A204.1 (cell line): ENCODE data around the gene SLC12A3.
"Not testable (repeated sequence)": the region's sequence is repeated elsewhere in the genome, so short reads cannot be mapped to it uniquely, and the experiment has no call there.

Experiments used
- FAIRE-seq: peaks from 2 replicates; lab custom pipeline; 2012; peaks lifted over from hg19 to GRCh38; lab: Jason Lieb, UNC

Gene SLC12A3

DNA sequence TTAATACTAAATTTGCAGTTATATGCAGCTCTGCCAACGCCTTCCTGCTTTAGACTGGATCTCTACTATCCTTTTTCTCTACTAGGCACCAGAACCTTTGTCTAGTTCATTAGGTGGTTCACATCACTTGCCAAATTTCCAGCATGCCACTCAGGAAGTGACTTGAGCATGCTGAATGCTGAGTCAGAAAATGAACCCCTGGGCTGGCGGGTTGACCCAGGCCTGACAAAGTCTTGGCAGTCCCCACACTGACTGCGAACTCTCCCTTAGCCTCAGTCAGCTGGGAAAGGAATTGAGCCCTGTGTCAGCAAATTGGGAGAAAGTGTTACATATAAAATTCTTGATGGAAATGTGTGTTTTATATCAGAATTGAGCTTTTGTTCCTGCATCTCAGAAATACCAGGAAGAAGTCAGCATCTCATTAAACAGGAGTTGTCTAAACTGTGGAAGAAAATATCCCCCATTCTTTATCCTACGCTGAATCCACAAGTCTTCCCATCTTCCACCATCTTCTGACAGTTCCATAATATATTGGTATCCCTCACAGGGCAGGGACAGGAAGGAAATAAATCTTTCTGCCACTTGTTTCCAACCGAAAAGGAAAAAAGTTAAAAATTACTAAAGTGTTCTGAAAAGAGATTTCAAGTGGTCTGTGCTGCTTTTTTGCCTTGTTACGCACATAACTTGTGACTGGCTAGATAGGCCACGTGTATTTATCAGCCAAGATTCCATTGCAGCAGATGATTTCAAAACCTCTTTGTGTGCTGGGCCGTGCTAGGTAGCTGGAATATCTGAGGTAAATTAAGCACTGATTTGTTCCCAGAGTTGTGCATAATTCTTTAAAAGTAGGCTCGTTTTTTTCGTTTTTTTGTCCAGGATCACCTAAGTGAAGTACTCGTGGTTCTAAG lies 16.7 kb upstream of the SLC12A3 start:
- no peak for FAIRE-seq

DNA sequence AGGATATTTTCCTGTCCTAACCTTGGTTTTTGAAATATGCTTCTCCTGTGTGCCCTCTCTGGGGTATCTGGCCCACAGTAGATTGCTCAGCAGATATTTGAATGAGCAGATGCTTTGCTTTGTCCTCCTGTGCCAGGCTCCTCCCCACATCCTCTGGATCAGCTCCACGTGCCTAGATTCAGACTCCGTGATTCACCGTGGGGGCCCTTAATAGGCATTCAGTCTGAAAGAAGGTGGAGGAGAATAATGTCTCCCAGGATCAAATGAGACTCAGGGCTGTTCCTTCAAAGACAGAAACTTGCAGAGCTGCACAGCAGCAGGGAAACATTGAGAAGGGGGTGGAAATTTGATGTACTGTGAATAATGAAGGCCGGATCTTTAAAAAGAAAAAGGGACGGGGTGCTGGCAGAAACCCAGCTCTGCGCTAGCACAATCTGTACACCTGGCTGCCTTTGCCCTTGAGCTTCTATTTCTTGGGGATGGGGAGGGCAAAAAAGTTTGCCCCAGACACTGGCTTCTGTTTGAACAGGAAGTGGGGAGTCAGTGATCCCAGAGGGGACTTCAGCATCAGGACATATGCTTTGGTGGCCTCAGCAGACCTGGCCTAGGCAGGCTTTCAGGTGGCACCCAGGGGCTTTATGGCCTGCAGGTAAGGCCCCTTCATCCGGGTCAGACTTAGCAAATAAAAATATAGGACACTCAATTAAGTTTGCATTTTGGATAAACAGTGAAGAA lies 15.9 kb upstream of the SLC12A3 start:
- no peak for FAIRE-seq

DNA sequence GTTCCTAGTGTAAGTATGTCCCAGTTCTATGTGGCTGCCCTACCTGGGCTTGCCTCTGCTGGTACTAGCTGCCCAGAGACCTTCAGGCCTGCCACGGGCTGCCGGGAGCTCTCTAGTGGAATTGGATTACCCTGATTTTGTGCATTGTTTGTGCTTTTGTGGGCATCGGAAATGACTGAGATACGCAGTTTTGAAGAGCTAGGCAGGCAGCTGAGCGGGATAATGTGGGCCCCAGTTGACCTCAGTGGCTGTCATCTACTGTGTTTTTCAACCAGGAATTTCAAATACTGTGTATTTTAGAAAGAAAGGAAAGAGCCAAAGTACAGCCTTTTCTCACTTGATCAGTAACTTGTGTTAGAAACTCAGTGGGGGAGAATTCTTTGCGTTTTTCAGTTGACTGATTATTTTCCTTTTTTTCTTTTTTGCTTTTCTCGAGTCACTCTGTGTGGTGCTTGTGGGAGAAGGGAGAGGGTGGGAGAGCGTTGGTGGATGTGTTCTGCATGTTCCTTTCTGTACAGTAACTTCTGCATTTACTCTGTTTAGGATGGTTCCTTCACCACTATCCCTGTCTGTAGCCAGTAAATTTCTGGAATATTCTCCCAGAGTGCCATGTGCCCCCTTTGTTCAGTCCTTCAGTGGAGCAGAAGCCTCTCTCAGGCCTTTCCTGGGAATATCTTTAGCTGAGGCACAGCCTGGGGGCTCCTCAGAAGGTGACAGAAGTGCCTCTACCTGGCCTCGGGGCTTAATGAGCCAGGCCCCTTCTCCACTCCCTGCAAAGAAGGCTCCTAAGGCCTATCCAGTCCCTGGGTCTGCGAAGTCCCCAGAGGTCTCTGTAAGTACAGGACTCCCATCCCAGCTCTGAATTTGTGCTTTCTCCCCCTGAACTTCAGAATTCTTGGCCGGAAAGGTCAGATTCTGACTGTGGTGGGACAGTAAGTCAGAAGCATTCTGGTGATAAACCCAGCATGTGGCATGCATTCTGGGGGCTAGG lies 15.0 kb upstream of the SLC12A3 start:
- FAIRE-seq, result no peak

DNA sequence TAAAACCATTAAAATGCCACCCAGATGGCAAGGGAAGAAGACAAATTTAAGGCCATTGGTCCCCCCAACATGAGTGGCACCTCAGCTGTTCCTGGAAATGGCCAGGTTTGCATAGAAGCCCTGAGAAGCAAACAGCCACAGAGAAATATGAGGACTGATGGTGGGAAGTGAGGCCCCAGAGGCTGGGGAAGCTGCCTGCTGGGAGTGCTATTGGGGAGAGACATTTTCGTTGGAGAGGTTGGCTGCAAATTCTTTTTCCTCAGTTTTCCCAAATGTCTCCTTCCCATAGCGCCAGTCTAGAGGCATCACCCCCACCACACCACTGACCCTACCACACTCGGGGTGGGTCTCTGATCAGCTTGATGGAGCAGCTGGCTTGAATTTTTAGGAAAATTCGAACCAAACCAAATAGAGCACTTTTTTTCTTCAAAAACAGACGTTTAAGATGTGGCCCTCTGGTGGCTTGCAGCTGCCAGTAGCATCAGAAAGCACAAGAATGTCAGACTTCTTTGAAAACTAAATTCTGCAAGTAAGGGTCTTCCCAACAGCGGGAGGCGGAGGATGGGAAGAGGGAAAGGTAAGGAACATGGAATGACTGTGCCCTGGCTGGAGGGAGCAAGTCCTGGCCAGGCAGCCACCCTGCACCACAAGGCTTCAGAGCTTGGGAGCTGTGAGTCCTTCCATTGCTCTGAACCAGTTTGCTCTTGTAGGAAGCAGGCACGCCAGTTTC lies 13.2 kb upstream of the SLC12A3 start:
- FAIRE-seq, result no peak

DNA sequence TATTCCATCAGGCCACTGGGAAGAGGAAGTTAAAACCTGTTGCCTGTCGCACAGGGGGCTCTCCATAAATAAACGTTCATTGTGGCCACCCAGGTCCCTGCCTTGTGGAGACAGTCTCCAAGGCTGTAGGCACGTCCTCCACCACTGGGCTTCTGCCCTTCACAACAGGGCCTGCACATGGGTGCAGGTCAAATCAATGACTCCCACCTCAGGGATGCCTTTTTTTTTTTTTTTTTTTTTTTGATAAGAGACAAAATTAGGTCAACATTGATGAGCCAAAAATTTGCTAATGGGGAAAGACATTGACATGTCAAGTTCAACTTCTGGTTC lies 12.6 kb upstream of the SLC12A3 start:
- no peak for FAIRE-seq

DNA sequence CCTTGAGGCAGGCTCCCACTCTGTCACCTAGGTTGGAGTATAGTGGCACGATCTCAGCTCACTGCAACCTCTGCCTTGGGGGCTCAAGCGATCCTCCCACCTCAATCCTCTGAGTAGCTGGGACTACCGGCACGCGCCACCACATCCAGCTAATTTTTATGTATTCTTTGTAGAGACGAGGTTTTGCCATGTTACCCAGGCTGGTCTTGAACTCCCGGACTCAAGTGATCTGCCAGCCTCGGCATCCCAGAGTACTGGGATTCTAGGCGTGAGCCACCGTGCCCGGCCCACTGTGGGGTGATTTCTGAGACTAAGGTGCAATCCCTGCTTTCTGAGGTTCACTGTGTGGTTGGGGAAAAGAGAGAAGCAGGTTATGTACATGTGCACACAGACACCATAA lies 12.0 kb upstream of the SLC12A3 start:
- no peak for FAIRE-seq

DNA sequence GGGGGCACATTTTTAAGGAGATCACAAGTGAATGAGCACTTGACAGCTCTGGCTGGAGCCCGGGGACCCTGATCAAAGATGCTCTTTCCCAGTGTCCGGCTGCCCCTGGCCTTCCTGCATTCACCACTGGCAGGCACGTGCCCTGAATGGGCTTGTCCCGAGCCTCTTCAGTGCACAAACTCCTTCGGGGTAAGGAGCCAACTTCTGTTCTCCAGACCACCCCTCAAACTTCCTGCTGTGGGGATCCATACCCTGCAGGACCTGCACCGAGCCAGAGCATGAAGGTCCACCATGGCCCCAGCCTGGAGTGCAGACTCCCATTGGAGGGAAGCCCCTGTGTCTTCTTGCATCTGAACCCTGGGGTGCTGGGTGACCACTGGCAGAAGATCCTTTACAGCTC lies 9.8 kb upstream of the SLC12A3 start:
- no peak for FAIRE-seq

DNA sequence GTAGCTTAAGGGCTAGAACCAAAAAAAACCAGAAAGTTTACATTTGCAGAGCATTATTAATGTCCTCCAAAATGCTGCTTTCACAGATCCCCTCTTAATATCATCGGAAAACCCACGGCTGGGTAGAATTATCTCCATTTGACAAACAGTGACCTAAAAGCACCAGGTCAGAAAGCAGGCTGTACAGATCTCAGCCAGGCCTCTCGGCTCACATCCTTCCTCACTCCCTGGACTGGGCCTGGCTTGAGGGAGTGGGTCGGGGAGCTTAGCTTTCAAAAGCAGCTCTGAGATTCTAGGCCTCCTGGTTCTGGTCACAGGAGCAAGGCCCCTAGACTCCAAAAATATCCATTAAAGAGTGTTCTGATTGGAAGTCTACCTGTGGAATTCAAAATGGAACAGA lies 9.1 kb upstream of the SLC12A3 start:
- no peak for FAIRE-seq

DNA sequence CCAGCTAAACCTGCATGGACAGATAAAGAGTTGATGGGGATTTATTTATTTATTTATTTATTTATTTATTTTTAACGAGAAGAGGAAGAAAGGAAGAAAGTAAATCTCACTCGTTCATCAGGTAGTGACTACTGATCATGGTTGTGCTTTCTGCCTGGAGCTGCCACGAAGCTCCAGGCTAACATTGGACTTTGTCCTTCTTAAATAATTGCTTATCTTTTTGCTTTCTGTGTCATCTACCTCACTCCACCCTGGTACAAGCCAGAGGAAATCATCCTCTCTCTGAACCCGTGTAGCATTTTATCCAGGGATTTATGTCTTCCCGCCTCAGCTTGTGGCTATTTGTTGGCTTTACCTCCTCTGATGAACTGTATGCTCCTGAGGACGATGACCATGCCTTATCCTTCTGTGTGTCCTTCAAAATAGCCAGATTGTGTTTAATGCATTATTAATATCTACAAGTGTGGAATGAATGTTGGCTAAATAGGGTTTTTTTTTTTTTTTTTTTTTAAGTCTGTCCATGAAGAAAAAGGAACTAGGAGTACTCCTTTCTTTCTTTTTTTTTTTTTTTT lies 8.0 kb upstream of the SLC12A3 start:
- FAIRE-seq, result no peak

DNA sequence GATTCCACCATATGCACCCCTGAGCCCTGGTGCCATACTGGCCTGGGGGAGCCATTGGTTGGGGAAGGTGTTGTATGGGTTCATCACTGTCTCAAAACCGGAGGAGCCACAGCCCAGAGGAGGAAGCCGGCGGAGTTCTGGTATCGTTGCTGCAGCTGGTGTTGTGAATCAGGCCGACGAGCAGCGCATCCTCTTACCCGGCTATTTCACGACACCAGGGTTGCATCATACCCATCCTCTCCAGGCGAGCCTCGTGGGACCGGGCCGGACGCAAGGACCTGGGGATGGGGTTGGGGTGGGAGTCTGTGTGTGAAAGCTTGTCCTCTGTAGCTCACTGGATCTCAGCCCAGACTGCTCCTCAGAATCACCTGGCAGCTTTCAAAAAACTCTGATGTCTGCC lies 6.6 kb upstream of the SLC12A3 start:
- FAIRE-seq, result no peak

DNA sequence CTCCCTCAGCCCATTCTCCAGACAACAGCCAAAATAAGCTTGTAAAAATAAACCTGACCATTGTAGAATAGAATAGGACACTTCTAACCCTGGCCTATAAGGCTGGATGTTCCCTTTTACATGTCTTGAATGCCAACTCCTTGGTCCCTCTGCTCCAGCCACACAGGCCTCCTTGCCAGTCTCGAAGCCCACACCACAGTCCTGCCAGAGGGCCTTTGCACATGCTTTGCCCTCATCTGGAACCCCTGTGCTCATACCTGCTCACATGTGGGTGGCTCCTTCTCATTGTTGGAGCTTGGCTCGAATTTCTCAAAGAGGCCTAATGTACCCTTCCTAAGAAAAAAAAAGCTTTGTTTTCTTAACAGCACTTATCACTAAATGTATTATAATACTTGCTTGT lies 5.4 kb upstream of the SLC12A3 start:
- FAIRE-seq, result no peak

DNA sequence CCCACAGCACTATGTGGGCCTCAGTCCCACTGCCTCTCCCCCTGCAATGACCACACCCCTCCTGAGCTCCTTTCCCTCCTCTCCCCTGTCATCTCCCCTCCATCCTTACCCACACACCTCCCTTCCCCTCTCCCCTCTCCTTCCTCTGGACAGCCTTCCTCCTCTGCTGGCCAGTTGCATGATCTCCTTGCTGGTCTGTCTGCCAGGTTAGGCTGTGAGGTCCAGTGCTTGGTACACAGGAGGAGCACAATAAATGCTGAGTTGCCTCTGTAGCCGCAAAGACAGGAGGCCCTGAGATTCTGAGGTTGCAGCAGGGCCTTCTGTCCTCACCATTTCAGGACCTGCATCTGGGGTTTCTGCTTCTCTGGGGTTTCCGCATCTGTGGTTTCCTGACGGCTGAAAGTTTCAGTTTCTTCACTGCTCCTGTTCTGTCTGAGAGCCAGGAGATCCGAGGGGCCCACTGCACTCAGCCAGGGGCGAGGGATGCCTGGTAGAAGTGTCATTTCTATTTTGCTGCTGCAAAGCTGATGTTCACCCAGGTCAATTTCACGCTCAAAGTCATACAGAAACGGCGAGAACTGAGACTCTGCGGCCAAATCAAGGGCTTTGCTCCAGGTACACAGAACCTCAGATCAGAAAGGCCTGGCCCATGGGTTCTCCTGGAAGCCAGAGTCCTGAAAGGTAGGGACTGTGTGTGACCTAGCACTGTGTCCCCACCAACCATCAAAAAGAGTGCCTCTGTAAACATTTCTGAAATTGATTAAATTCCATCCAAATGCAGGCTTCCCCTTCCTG lies 4.6 kb upstream of the SLC12A3 start:
- no peak for FAIRE-seq

DNA sequence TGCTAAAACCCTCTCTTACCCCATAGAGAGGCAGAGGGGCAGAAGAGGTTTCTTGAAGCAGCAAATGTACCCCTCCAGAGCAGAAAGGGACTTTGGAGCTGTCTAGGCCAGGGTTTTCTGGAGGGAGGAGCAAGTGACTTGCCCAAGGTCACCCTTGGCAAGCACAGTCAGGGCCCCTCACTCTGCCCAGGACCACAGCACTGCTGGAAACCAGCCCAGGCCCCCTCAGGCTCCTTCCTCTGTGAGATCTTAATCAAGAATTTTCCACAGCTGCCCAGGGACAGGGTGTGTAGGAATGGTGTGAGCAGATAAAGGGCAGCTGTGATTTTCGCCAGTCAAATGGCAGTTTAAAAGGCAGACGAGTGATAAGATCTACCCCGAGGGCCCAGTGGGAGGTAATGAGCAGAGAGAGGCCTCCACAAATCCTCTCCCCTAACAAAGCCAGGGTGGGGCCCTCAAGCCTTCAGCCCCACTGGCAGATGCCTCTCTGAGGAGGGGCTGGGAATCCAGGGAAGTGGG lies 3.9 kb upstream of the SLC12A3 start:
- FAIRE-seq, result no peak

DNA sequence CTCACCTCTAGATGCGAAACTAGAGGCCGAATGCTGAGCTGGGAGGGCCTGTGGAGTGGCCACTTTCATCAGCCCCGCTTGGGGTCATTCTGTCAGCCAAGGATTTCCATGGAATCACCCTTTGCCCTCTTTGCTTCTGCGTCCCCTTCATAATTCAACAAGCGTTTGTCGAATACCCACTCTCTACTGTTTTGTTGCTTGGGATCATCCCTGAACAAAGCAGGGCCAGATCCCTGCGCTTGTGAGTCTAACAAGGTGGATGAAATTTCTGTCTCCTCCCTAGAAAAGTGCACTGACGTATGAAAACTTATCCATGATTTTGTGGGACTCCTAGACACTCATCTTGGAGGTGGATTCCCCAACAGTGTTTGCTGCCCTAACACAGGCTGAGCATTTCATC lies 3.3 kb upstream of the SLC12A3 start:
- no peak for FAIRE-seq

DNA sequence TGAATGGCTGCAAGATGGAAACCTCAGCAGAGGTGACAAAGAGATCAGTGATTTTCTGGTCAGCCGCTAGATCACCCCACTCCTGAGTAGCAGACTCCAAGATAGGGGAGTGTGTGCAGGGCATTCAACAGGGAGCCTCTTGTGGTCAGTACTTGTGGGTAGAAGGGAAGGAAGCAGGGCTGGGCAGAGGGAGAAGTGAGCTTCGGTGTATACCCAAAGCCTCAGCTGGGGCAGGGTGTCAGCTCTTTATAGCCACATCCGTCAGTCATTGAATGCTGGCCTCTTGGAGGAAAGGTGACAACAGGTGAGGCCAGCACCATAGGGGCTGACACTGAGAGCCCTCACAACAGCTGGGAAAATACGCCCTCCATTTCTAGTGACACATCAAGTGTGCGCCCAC lies 2.2 kb upstream of the SLC12A3 start:
- FAIRE-seq, result no peak

DNA sequence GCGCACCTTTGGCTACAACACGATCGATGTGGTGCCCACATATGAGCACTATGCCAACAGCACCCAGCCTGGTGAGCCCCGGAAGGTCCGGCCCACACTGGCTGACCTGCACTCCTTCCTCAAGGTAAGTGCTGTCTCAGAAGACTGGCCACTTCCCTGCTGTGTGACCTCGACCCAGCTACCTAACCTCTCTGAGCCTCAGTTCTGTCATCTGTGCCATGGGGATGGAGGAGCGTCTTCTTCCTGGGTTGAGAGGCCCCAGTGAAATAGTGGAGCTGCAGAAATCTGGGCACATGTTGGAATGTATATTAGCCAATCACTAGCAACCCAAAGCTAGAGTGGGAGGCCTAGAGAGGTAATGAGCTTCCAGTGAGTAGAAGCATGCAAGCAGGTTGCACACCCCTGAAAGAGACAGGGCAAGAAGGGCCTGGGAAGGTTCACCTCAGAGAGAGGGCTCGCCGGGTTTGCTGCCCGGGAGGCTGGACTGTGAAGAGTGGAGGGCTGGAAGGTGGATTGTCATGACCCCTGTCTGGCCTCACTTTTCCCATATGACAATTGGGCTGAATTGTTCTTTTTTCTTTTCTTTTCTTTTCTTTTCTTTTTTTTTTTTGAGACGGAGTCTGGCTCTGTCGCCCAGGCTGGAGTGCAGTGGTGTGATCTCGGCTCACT lies 521 bp downstream of the SLC12A3 start:
- no peak for FAIRE-seq

DNA sequence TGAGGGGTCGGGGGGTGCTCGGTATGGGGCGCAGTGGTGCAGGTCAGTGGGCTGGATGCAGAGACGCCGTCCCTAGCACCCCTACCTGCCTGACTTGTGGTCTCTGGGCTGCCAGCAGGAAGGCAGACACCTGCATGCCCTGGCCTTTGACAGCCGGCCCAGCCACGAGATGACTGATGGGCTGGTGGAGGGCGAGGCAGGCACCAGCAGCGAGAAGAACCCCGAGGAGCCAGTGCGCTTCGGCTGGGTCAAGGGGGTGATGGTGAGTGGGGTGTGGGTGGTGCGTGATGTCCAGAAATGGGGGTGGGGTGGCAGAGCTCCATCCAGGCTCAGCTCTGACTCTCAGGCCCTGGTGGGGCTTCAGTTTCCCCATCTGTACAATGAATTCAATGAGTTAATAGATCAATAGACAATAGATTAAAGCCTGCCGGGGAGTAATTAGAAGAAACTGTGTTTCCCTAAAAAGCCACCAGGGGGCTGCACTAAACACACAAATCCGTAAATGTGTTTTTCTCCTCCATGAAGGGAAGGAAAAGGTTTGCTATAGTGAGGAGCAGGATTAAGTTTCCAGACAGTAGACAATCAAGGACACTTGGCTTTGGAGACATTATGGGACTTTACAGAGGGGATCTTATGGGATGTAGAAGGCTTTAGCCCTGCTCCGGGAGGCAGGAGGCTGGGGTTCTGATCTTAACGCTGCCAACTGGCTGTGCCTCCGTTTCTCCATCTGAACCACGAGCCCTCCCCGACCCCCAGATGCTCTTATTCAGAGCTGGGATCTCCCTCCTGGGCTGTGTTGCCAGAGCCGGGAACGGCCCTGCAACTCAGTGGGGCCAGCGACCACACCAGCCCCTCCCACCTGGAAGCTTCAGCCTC lies 2.2 kb downstream of the SLC12A3 start:
- peak; percentile 73 for FAIRE-seq

DNA sequence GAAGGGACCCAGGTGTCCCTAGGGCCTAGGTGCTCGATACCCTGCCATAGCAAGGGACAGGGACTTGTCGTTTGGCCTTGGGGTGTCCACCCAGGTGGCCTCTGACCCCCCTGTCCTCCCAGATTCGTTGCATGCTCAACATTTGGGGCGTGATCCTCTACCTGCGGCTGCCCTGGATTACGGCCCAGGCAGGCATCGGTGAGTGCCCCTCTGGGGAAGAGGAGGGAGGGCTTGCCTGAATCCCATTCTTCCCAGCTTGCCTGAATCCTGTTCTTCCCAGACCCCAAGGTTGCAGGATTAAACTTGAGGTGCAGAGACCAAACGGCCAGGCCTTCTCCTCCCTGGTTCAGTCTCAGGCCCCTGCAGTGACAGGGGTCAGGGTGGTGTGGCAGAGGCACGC lies 3.2 kb downstream of the SLC12A3 start:
- FAIRE-seq, result no peak

DNA sequence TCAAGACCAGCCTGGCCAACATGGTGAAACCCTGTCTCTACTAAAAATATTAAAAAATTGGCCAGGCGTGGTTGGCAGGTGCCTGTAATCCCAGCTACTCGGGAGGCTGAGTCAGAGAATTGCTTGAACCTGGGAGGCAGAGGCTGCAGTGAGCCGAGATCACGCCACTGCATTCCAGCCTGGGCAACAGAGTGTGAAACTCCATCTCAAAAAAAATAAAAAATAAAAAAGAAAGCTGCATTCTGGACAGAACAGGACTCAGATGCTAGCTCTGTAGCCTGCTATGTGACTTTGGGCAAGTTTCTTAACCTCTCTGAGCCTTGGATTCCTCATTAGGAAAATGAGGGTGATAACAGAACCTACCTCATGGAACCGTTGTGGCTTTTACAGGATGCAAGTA lies 3.8 kb downstream of the SLC12A3 start:
- not testable (repeated sequence) for FAIRE-seq
